Endothelial cell of umbilical vein (primary cell): ENCODE data around the gene AQP2. TPM values are rescaled to one million over a fixed set of nuclear protein-coding genes. Genes with fewer than 3 reads are reported as not detected.

Experiments used
- BruUV-seq: library from RNA; stranded (reverse); fragments of 400-500 nt; replicated peaks from 2 replicates; lab custom pipeline; 2021; lab: Mats Ljungman, UMichigan
- CTCF ChIA-PET: fragments of 300-600, 350-600 bp; sonication (Branson Sonifier 250); formaldehyde crosslinking; loops from one replicate; lab custom pipeline; 2021; ENCODE audit warnings: antibody characterized with exemption, inconsistent platforms; lab: Charles Lee
- POLR2A ChIA-PET: fragments of 300-600, 350-600 bp; sonication (Branson Sonifier 250); formaldehyde crosslinking; loops from one replicate; lab custom pipeline; 2021; ENCODE audit warnings: antibody characterized with exemption, inconsistent platforms; lab: Charles Lee
- DNase-seq: peaks from one replicate; pipeline ENCODE4 v3.0.0-alpha.2; 2011; ENCODE audit warnings: low read depth, low spot score
- FAIRE-seq: peaks from 2 replicates; lab custom pipeline; 2011; peaks lifted over from hg19 to GRCh38; lab: Jason Lieb, UNC
- H2AFZ ChIP-seq: 2 replicates; pipeline ENCODE4 v1.6.0; 2012; ENCODE audit warnings: low read depth, low read length, control low read depth, inconsistent platforms
- H3K27ac ChIP-seq: 2 replicates; pipeline ENCODE4 v1.5.1; 2011; ENCODE audit warnings: low read depth, mild to moderate bottlenecking, control low read depth, low read length, moderate library complexity; ENCODE audit not compliant: insufficient read depth
- H3K27me3 ChIP-seq, 2 experiments: 2 replicates each; pipeline versions ENCODE4 v1.6.0 to v1.6.1; 2011; ENCODE audit warnings: low read length in 2 of 2, mixed read lengths in 1 of 2; ENCODE audit not compliant: control insufficient read depth in 2 of 2, insufficient read depth in 2 of 2
- H3K36me3 ChIP-seq, 2 experiments: 2 replicates in 1 of 2; 3 replicates in 1 of 2; pipeline ENCODE4 v1.5.1; 2011; ENCODE audit warnings: low read length in 2 of 2, mild to moderate bottlenecking in 1 of 2, moderate library complexity in 1 of 2; ENCODE audit not compliant: control insufficient read depth in 2 of 2, insufficient read depth in 2 of 2; ENCODE audit errors: extremely low read depth in 1 of 2
- H3K4me1 ChIP-seq: 3 replicates; pipeline ENCODE4 v1.5.1; 2011; ENCODE audit warnings: mild to moderate bottlenecking, low read length; ENCODE audit not compliant: control insufficient read depth, insufficient read depth; ENCODE audit errors: extremely low read depth
- H3K4me2 ChIP-seq: 2 replicates; pipeline ENCODE4 v1.6.1; 2011; ENCODE audit warnings: low read length, control low read depth, mixed read lengths; ENCODE audit not compliant: insufficient read depth
- H3K4me3 ChIP-seq, 3 experiments: fragments of 200-600 bp in 1 of 3; sonication (generic), shearing (Covaris generic) in 1 of 3; replicated peaks in 1 of 3; 2 replicates each; pipeline ENCODE4 v1.5.1; 2011 to 2016; ENCODE audit warnings: control low read depth in 3 of 3, low read length in 3 of 3, mild to moderate bottlenecking in 2 of 3, inconsistent platforms in 1 of 3, low read depth in 1 of 3, moderate library complexity in 1 of 3; ENCODE audit not compliant: insufficient read depth in 1 of 3
- H3K79me2 ChIP-seq: 2 replicates; pipeline ENCODE4 v1.6.0; 2012; ENCODE audit warnings: low read length, inconsistent platforms; ENCODE audit not compliant: control insufficient read depth, insufficient read depth
- H3K9ac ChIP-seq: replicated peaks from 2 replicates; pipeline ENCODE3; 2011; ENCODE audit warnings: low read length, control low read depth; ENCODE audit not compliant: insufficient read depth; ENCODE audit errors: extremely low read depth
- H3K9me1 ChIP-seq: replicated peaks from 3 replicates; pipeline ENCODE4 v1.6.0; 2011; ENCODE audit warnings: mild to moderate bottlenecking, low read length; ENCODE audit not compliant: control insufficient read depth, insufficient read depth; ENCODE audit errors: extremely low read depth
- H3K9me3 ChIP-seq: replicated peaks from 2 replicates; pipeline ENCODE4 v1.5.1; 2012; ENCODE audit warnings: low read length, inconsistent platforms; ENCODE audit not compliant: control insufficient read depth, insufficient read depth
- H4K20me1 ChIP-seq: replicated peaks from 2 replicates; pipeline ENCODE3; 2011; ENCODE audit warnings: mild to moderate bottlenecking, low read length; ENCODE audit not compliant: control insufficient read depth, insufficient read depth; ENCODE audit errors: extremely low read depth
- CTCF ChIP-seq, 2 donors: IDR thresholded peaks; 1 replicate in 1 of 2; 2 replicates in 1 of 2; pipeline ENCODE4 v1.5.1; 2011; ENCODE audit warnings: low read length in 2 of 2, mild to moderate bottlenecking in 2 of 2, moderate library complexity in 2 of 2, control low read depth in 1 of 2, inconsistent platforms in 1 of 2, low read depth in 1 of 2; ENCODE audit not compliant: insufficient read depth in 1 of 2; ENCODE audit errors: extremely low read depth in 1 of 2
- EZH2 ChIP-seq: IDR thresholded peaks from 2 replicates; pipeline ENCODE4 v1.6.1; 2012; ENCODE audit warnings: borderline replicate concordance, low read depth, mild to moderate bottlenecking, moderate library complexity, low read length, inconsistent platforms; ENCODE audit not compliant: severe bottlenecking
- FOS ChIP-seq: IDR thresholded peaks from 2 replicates; pipeline ENCODE4 v1.6.1; 2011; ENCODE audit warnings: mild to moderate bottlenecking, low read length, moderate library complexity, borderline replicate concordance; ENCODE audit not compliant: insufficient read depth
- GATA2 ChIP-seq: IDR thresholded peaks from 2 replicates; pipeline ENCODE4 v1.7.0; 2011; ENCODE audit warnings: low read depth, mild to moderate bottlenecking, moderate library complexity, mixed read lengths, low read length; ENCODE audit not compliant: insufficient read length, insufficient read depth
- JUN ChIP-seq: IDR thresholded peaks from 2 replicates; pipeline ENCODE4 v1.6.1; 2011; ENCODE audit warnings: borderline replicate concordance, low read depth; ENCODE audit not compliant: insufficient read length, insufficient read depth
- MAX ChIP-seq: IDR thresholded peaks from 2 replicates; pipeline ENCODE4 v1.6.1; 2011; ENCODE audit not compliant: insufficient read depth, insufficient read length
- MYC ChIP-seq: IDR thresholded peaks from one replicate; pipeline ENCODE4 v1.6.1; 2011; ENCODE audit warnings: mild to moderate bottlenecking, low read depth, low read length
- POLR2A ChIP-seq: IDR thresholded peaks from 2 replicates; pipeline ENCODE4 v1.6.1; 2012; ENCODE audit warnings: low read depth, mild to moderate bottlenecking, control low read depth, low read length
- POLR2AphosphoS5 ChIP-seq: IDR thresholded peaks from 2 replicates; pipeline ENCODE4 v1.6.1; 2012; ENCODE audit warnings: low read depth, mild to moderate bottlenecking, control low read depth, low read length, moderate library complexity; ENCODE audit not compliant: insufficient read depth
- dilution Hi-C: fragments of 300-500 bp; cut with MboI; formaldehyde crosslinking; loops from one replicate; pipeline ENCODE4 v1.15.0; 2019; ENCODE audit warnings: low sequenced_read_pairs; ENCODE audit not compliant: extremely low pct_ligation_motif_present
- intact Hi-C: fragments of 100-400 bp; cut with micrococcal nuclease; formaldehyde crosslinking; loops from one replicate; pipeline ENCODE4 v1.10.0; 2022
- polyA plus RNA-seq, 4 experiments: library from polyadenylated mRNA; depleted of rRNA in 3 of 4; stranded (reverse) in 3 of 4; unstranded in 1 of 4; fragments of >200 nt; gene quantifications; 2 replicates each; pipeline versions ENCODE4 v1.2.1 to v1.2.3, GENCODE V29; 2011 to 2012; ENCODE audit warnings: missing spikeins in 1 of 4
- total RNA-seq: library from RNA; stranded (reverse); gene quantifications from 2 replicates; pipeline ENCODE4 v1.2.3, GENCODE V29; 2021

The AQP2 gene
- total and polyA plus RNA-seq, 2 donors (not counting 3 experiments of a cell fraction or from before 2014, with no cell fraction given): not detected

GRCh38 chr12:49961993-49962764, 11.6 kb downstream of the AQP2 start:
- Histone ChIP-seq H3K4me2 (no peak overlapping the region), H3K79me2 (no peaks in the 10 kb centered on the region), H3K9ac (no peak overlapping the region), H3K9me1 (no peaks in the 10 kb centered on the region), H3K9me3 (no peaks in the 10 kb centered on the region), H3K27me3 (no peaks in the 10 kb centered on the region), H3K36me3 (no peaks in the 10 kb centered on the region), H3K4me3 (no peak overlapping the region), H4K20me1 (no peaks in the 10 kb centered on the region), H3K4me1 (peaks cover 31% of the 10 kb centered on the region), H2AFZ (no peak overlapping the region), H3K27ac (no peak overlapping the region)
- dilution Hi-C loops: loop anchor here (25.0 kb wide), 1 partner anchor 100 kb away; the partner anchor contains the start of gene ASIC1
- ChIA-PET CTCF (interaction anchor here (0.7 to 11.4 kb wide), 9 partner anchors 12 to 104 kb away, joined by 3 to 317 read pairs (median 10); no protein-coding TSS in a partner anchor), POLR2A (no interaction called here)
- intact Hi-C loops: no loop called here
- FAIRE-seq (no peak), DNase-seq (no peak)
- no TSS peak for BruUV-seq
- TF ChIP-seq POLR2AphosphoS5 (no peak), EZH2 (no peak), JUN (no peak), MYC (no peak), POLR2A (no peak), MAX (no peak), CTCF (IDR thresholded peaks at IDR 0.05; ENCODE audit: extremely low read depth in 1 of 2, insufficient read depth in 1 of 2, low read depth in 1 of 2, low read length in 2 of 2) (no peak), GATA2 (no peak), FOS (no peak)
